ENCODE measurements around the gene ANGPTL8. TPM values are rescaled to one million over a fixed set of nuclear protein-coding genes. Genes with fewer than 3 reads are reported as not detected.

The ANGPTL8 gene
- total and polyA plus RNA-seq, 2 of the 4 experiments (the other 2 are of a cell fraction): not detected

- Histone ChIP-seq H2AFZ (replicated peaks; ENCODE audit: low read length, poor library complexity) (peak overlapping the region; percentile 49), H3K4me3 (ENCODE audit: insufficient read depth, low read depth, low read length) (no peak overlapping the region), H3K23ac (ENCODE audit: low read depth, low read length) (no peak overlapping the region), H3K9me3 (ENCODE audit: control insufficient read depth, insufficient read depth, low read length) (no peaks in the 10 kb centered on the region), H3K79me1 (ENCODE audit: low read depth in 1 of 2, low read length in 2 of 2) (no peaks in the 10 kb centered on the region; a peak in 1 of 4 replicates), H4K5ac (ENCODE audit: low read depth, low read length) (no peak overlapping the region), H3K27me3 (ENCODE audit: control insufficient read depth, insufficient read depth, low read length) (no peaks in the 10 kb centered on the region), H3K4ac (ENCODE audit: low read depth, low read length) (no peak overlapping the region), H2BK20ac (ENCODE audit: low read depth, low read length) (no peak overlapping the region), H2BK15ac (ENCODE audit: low read depth, low read length) (no peak overlapping the region), H2AK5ac (ENCODE audit: low read depth, low read length) (no peak overlapping the region), H2AK9ac (replicated peaks; ENCODE audit: low read depth, low read length, poor library complexity) (peak overlapping the region; percentile 42), H2BK5ac (ENCODE audit: low read depth, low read length, poor library complexity, severe bottlenecking) (no peak overlapping the region), H3K4me2 (ENCODE audit: low read depth, low read length) (no peak overlapping the region), H3K4me1 (ENCODE audit: control insufficient read depth, insufficient read depth, low read length) (no peaks in the 10 kb centered on the region), H3K36me3 (ENCODE audit: control insufficient read depth, insufficient read depth, low read length) (peaks cover 31% of the 10 kb centered on the region), H2BK120ac (ENCODE audit: low read depth, low read length) (no peak overlapping the region), H4K91ac (ENCODE audit: insufficient read depth, low read depth, low read length) (no peak overlapping the region), H3K14ac (replicated peaks; ENCODE audit: low read depth, low read length) (no peak overlapping the region), H3K18ac (ENCODE audit: low read depth, low read length) (no peak overlapping the region), H4K20me1 (ENCODE audit: insufficient read depth, low read length) (peaks cover 20% of the 10 kb centered on the region), H3K56ac (ENCODE audit: extremely low read depth, insufficient read depth, low read length) (no peak overlapping the region), H3K9me1 (ENCODE audit: insufficient read depth, low read length) (peaks cover 26% of the 10 kb centered on the region), H3K27ac (ENCODE audit: insufficient read depth, low read length) (no peak overlapping the region), H4K8ac (ENCODE audit: low read depth in 2 of 2, low read length in 2 of 2) (no peak overlapping the region), H3K9ac (ENCODE audit: low read depth, low read length) (no peak overlapping the region)
- WGBS, 2 experiments (ENCODE audit: extremely low coverage in 2 of 2, insufficient read length in 1 of 2): 83% methylated on average over 2 of the region's 38 CpGs; no CpG with 5 or more reads in 1 of the 2 experiments
- ATAC-seq (ENCODE audit: low read depth) (no peak), DNase-seq (no peak)
- ChIA-PET CTCF (no interaction called here), POLR2A (ENCODE audit: unreplicated experiment) (no interaction called here)
- in situ Hi-C loops (cut with MboI; ENCODE audit: low sequenced_read_pairs) (loop anchor here (10.0 kb wide), 1 partner anchor 174 kb away; no protein-coding TSS in a partner anchor), dilution Hi-C loops (cut with HindIII; ENCODE audit: low sequenced_read_pairs, unreplicated experiment) (no loop called here), intact Hi-C loops (cut with micrococcal nuclease) (no loop called here)
- BruUV-seq (replicated peaks): no TSS peak
- TF ChIP-seq FOS (IDR thresholded peaks at IDR 0.05; ENCODE audit: low read depth, low read length) (no peak), MXI1 (IDR thresholded peaks at IDR 0.05; ENCODE audit: borderline replicate concordance, low read depth, low read length) (no peak), NFE2L2 (IDR thresholded peaks at IDR 0.05; ENCODE audit: low read depth, low read length) (no peak), RAD21 (IDR thresholded peaks at IDR 0.05; ENCODE audit: low read length) (no peak), POLR2A (IDR thresholded peaks at IDR 0.05; ENCODE audit: low read depth, low read length) (no peak), MAFK (IDR thresholded peaks at IDR 0.05; ENCODE audit: low read depth, low read length) (no peak), CTCF (conservative IDR thresholded peaks at IDR 0.05; ENCODE audit: low read depth, low read length) (no peak), MAZ (IDR thresholded peaks at IDR 0.05; ENCODE audit: borderline replicate concordance, low read depth, low read length) (no peak), RCOR1 (IDR thresholded peaks at IDR 0.05; ENCODE audit: insufficient replicate concordance, low read length) (no peak), BHLHE40 (IDR thresholded peaks at IDR 0.05; ENCODE audit: low read depth, low read length) (no peak), CEBPB (IDR thresholded peaks at IDR 0.05; ENCODE audit: low read depth, low read length) (no peak), CHD1 (IDR thresholded peaks at IDR 0.05; ENCODE audit: low read depth, low read length) (no peak)
- TF ChIP-seq, protein P1, sequence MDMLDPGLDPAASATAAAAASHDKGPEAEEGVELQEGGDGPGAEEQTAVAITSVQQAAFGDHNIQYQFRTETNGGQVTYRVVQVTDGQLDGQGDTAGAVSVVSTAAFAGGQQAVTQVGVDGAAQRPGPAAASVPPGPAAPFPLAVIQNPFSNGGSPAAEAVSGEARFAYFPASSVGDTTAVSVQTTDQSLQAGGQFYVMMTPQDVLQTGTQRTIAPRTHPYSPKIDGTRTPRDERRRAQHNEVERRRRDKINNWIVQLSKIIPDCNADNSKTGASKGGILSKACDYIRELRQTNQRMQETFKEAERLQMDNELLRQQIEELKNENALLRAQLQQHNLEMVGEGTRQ (IDR thresholded peaks at IDR 0.05; ENCODE audit: low read depth, low read length): no peak
Observed at GRCh38 chr19:11208561-11209471, 30.6 kb upstream of the ANGPTL8 start.

Data from IMR-90 (cell line).